Calu3 (cell line): Measurements from ENCODE around the gene WBP4. TPM values are rescaled to one million over a fixed set of nuclear protein-coding genes. Genes with fewer than 3 reads are reported as not detected.
A peak's percentile ranks its signal among the peaks of the same experiment; 100 is the strongest.

Source experiments
- BruUV-seq: library from RNA; stranded (reverse); fragments of 400-500 nt; replicated peaks from 2 replicates; lab custom pipeline; 2021; lab: Mats Ljungman, UMichigan
- CTCF ChIA-PET: fragments of 300-600 bp; sonication (Branson Sonifier 250); formaldehyde crosslinking; loops from one replicate; lab custom pipeline; 2022; ENCODE audit warnings: antibody characterized with exemption; lab: Charles Lee
- DNase-seq: peaks from one replicate; pipeline ENCODE4 v3.0.0; 2022
- H3K27ac Mint-ChIP-seq: one replicate; pipeline ENCODE4 v1.8.0; 2022; ENCODE audit warnings: mixed read lengths; ENCODE audit not compliant: unreplicated experiment
- H3K27me3 Mint-ChIP-seq: one replicate; pipeline ENCODE4 v1.8.0; 2022; ENCODE audit warnings: mixed read lengths; ENCODE audit not compliant: unreplicated experiment
- H3K36me3 Mint-ChIP-seq: one replicate; pipeline ENCODE4 v1.8.0; 2022; ENCODE audit warnings: mild to moderate bottlenecking, moderate library complexity, mixed read lengths; ENCODE audit not compliant: insufficient read depth, unreplicated experiment
- H3K4me1 Mint-ChIP-seq: one replicate; pipeline ENCODE4 v1.8.0; 2022; ENCODE audit warnings: mild to moderate bottlenecking, low read depth, mixed read lengths; ENCODE audit not compliant: unreplicated experiment
- H3K4me3 Mint-ChIP-seq: one replicate; pipeline ENCODE4 v1.8.0; 2022; ENCODE audit warnings: mild to moderate bottlenecking, low read depth, moderate library complexity, mixed read lengths; ENCODE audit not compliant: unreplicated experiment
- H3K9me3 Mint-ChIP-seq: one replicate; pipeline ENCODE4 v1.8.0; 2022; ENCODE audit warnings: low read depth, mixed read lengths; ENCODE audit not compliant: unreplicated experiment
- CTCF ChIP-seq: fragments of 200-600 bp; IDR thresholded peaks from one replicate; pipeline ENCODE4 v1.8.0; 2022; ENCODE audit warnings: antibody characterized with exemption; ENCODE audit not compliant: unreplicated experiment
- intact Hi-C: fragments of 100-400 bp; cut with micrococcal nuclease; formaldehyde crosslinking; loops from one replicate; pipeline ENCODE4 v1.10.0; 2022; ENCODE audit not compliant: unreplicated experiment
- total RNA-seq: library from RNA; stranded (reverse); gene quantifications from 2 replicates; pipeline ENCODE4 v1.2.3, GENCODE V29; 2022

The WBP4 gene
- total RNA-seq, 1 experiment from 2014 or later: 7.2 TPM

GRCh38 chr13:41059456-41060081 lies 1.7 kb upstream of the WBP4 start:
- TF ChIP-seq CTCF: no peak
- H3K36me3 Mint-ChIP-seq: peaks cover 52% of the 10 kb centered on the region
- DNase-seq: no peak
- H3K4me1 Mint-ChIP-seq: peaks cover 41% of the 10 kb centered on the region
- no peaks in the 10 kb centered on the region for H3K9me3 Mint-ChIP-seq
- H3K4me3 Mint-ChIP-seq: peak overlapping the region; percentile 71
- no TSS peak for BruUV-seq
- H3K27ac Mint-ChIP-seq: peak overlapping the region; percentile 80
- CTCF ChIA-PET: interaction anchor here (0.8 to 1.3 kb wide), 3 partner anchors 85 to 270 kb away, joined by 3 read pairs; partner anchors contain the start of gene SLC25A15
- H3K27me3 Mint-ChIP-seq: no peaks in the 10 kb centered on the region
- intact Hi-C loops: loop anchor here (5.0 to 10.0 kb wide), 4 partner anchors 87 to 265 kb away; partner anchors contain the start of gene NAA16

GRCh38 chr13:41060082-41060723 lies 1.1 kb upstream of the WBP4 start:
- peak overlapping the region; percentile 80 for H3K27ac Mint-ChIP-seq
- BruUV-seq: no TSS peak
- CTCF ChIA-PET: interaction anchor here (1.1 to 1.3 kb wide), 3 partner anchors 85 to 270 kb away, joined by 3 read pairs; partner anchors contain the start of gene SLC25A15
- peaks cover 50% of the 10 kb centered on the region for H3K36me3 Mint-ChIP-seq
- intact Hi-C loops: loop anchor here (5.0 kb wide), 1 partner anchor 252 kb away; the partner anchor contains the start of gene NAA16
- peak overlapping the region; percentile 71 for H3K4me3 Mint-ChIP-seq
- H3K9me3 Mint-ChIP-seq: no peaks in the 10 kb centered on the region
- no peak for TF ChIP-seq CTCF
- peak; percentile 88 for DNase-seq
- H3K27me3 Mint-ChIP-seq: no peaks in the 10 kb centered on the region
- H3K4me1 Mint-ChIP-seq: peaks cover 35% of the 10 kb centered on the region

GRCh38 chr13:41060724-41061074 lies 610 bp upstream of the WBP4 start:
- H3K9me3 Mint-ChIP-seq: no peaks in the 10 kb centered on the region
- BruUV-seq: no TSS peak
- no peaks in the 10 kb centered on the region for H3K27me3 Mint-ChIP-seq
- intact Hi-C loops: loop anchor here (5.0 kb wide), 1 partner anchor 252 kb away; the partner anchor contains the start of gene NAA16
- H3K4me3 Mint-ChIP-seq: peak overlapping the region; percentile 71
- TF ChIP-seq CTCF: no peak
- DNase-seq: peak; percentile 67
- CTCF ChIA-PET: interaction anchor here (1.0 to 1.2 kb wide), 2 partner anchors 86 to 156 kb away, joined by 3 read pairs; no protein-coding TSS in a partner anchor
- H3K4me1 Mint-ChIP-seq: peaks cover 30% of the 10 kb centered on the region
- H3K27ac Mint-ChIP-seq: peak overlapping the region; percentile 80
- H3K36me3 Mint-ChIP-seq: peaks cover 47% of the 10 kb centered on the region

- no peaks in the 10 kb centered on the region for H3K27me3 Mint-ChIP-seq
- H3K27ac Mint-ChIP-seq: peak overlapping the region; percentile 80
- no peaks in the 10 kb centered on the region for H3K9me3 Mint-ChIP-seq
- DNase-seq: no peak
- intact Hi-C loops: loop anchor here (5.0 kb wide), 1 partner anchor 250 kb away; the partner anchor contains the start of gene NAA16
- H3K4me1 Mint-ChIP-seq: peaks cover 15% of the 10 kb centered on the region
- CTCF ChIA-PET: no interaction called here
- peak overlapping the region; percentile 71 for H3K4me3 Mint-ChIP-seq
- H3K36me3 Mint-ChIP-seq: peaks cover 50% of the 10 kb centered on the region
- no peak for TF ChIP-seq CTCF
- TSS peak; percentile 42 for BruUV-seq
Observed at GRCh38 chr13:41061914-41062837, 867 bp downstream of the WBP4 start.
